ENCODE measurements around the gene OR4A5. TPM values are rescaled to one million over a fixed set of nuclear protein-coding genes. Genes with fewer than 3 reads are reported as not detected.
"Not testable (repeated sequence)": the region's sequence is repeated elsewhere in the genome, so short reads cannot be mapped to it uniquely, and the experiment has no call there.

OR4A5 gene, protein sequence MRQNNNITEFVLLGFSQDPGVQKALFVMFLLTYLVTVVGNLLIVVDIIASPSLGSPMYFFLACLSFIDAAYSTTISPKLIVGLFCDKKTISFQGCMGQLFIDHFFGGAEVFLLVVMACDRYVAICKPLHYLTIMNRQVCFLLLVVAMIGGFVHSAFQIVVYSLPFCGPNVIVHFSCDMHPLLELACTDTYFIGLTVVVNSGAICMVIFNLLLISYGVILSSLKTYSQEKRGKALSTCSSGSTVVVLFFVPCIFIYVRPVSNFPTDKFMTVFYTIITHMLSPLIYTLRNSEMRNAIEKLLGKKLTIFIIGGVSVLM
- not detected for total RNA-seq

DNA sequence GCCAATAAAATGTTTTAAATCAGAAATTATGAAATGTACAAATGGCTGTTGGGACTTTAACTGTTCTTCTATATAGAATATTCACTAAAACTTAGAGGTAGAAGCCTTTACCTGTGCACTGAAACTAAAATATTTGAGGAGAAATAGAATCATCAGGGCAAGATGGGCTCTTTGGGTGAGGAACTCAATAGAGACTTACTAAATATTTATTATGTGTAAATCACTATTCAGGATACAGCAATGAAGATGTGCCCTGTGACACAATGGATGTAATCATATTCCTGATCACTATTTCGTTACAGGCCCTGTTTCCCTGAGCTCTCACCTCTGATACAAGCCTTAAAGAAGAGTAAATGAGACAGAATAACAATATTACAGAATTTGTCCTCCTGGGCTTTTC, at the start of gene OR4A5:
Gene OR4A5 (plus strand): TSS at position 301 of the 400 bp plus-strand sequence. CDS start 53 bp downstream, at position 354.
- not testable (repeated sequence) for H3K4me3 ChIP-seq; H3K9me3 ChIP-seq; H3K36me3 ChIP-seq; H3K27ac ChIP-seq; DNase-seq (ENCODE audit: low spot score in 2 of 2); H3K27me3 ChIP-seq; H3K4me1 ChIP-seq
- 0% methylated on average over 1 of the region's 1 CpG for WGBS

DNA sequence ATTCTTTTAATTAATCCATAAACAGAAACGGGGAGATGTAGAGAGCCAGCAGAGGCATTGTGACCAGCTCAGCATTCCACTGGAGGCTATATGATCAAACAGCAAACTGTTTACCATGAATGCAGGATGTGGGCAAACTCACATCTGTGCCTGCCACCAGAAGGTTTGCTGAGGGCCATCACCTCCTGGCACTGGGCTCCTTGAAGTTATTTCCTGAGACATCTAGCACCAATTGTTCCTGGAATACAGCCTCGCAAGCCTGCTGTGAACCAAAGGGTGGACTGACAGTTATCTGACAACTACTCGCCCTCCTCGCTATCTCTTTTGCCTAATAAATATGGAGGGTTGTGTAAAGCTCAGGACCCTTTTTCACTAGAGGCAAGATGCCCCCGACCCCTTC, 13.5 kb downstream of the OR4A5 start:
- not testable (repeated sequence) for H3K36me3 ChIP-seq; H3K27me3 ChIP-seq; H3K27ac ChIP-seq; H3K4me1 ChIP-seq; H3K4me3 ChIP-seq; DNase-seq (ENCODE audit: low spot score in 2 of 2); H3K9me3 ChIP-seq
- 72% methylated on average over 5 of the region's 5 CpGs for WGBS

Other genes with a start within 250 kb of the OR4A5 start
- not detected for gene OR4C46, start 102.8 kb upstream of the OR4A5 start, total RNA-seq

Data from suprapubic skin (tissue), 4 donors.